CD4-positive, alpha-beta T cell treated with Interferon alpha-2 for 1 hour (primary cell): Measurements from ENCODE around the gene STIM2.
"Not testable (repeated sequence)": the region's sequence is repeated elsewhere in the genome, so short reads cannot be mapped to it uniquely, and the experiment has no call there.

Source experiments
- DNase-seq, 2 donors: peaks; one replicate each; pipeline ENCODE4 v3.0.0-alpha.2; 2020 to 2022

The STIM2 gene

DNA sequence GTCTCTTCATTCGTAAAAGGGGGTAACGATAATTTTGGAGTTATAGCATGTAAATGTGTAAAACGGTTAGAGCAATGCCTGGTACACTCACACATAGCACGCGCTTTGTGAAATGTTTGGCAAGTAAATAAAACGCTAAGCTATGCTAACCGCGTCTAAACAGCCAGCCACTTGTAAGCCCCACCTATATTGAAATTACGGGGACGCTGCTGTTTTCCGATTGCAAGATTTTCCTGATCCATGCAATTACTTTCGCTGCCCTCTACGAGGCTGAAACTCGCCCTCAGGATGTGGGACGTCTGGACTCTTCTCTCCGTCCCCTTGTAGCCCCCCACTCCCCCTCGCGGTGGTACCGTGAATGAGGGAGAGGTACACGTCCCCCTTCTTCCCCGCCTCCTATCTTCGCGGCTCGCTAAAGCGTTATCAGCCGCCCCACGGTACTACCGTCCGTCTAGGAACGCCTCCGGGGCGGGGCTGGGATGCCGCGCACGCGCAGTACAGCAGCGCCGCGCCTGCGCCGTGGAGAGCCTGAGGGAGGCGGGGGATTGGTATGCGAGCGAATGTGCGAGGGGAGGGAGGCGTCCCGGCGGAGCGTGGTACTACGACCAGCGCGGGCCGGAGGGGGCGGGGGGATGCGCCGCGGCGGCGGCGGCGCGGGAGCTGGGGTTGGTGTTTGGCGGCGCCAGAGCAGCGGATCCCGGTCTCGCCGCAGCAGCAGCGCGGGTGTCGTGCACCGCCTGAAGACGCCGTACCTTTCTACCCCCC lies at the start of gene STIM2:
Gene STIM2, plus strand, starts transcription at position 685 of the 765 bp plus-strand sequence.
- DNase-seq = peak; percentile 98 to 99

DNA sequence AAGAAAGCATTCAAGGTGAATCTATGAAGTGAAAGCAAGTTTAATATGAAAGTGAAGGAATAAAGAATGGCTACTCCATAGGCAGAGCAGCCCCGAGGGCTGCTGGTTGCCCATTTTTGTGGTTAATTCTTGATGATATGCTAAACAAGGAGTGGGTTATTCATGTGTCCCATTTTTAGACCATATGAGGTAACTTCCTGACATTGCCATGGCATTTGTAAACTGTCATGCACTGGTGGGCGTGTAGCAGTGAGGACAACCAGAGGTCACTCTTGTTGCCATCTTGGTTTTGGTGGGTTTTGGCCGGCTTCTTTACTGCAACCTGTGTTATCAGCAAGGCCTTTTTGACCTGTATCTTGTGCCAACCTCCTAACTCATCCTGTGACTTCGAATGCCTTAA lies 49.1 kb upstream of the STIM2 start:
- DNase-seq = not testable (repeated sequence)

DNA sequence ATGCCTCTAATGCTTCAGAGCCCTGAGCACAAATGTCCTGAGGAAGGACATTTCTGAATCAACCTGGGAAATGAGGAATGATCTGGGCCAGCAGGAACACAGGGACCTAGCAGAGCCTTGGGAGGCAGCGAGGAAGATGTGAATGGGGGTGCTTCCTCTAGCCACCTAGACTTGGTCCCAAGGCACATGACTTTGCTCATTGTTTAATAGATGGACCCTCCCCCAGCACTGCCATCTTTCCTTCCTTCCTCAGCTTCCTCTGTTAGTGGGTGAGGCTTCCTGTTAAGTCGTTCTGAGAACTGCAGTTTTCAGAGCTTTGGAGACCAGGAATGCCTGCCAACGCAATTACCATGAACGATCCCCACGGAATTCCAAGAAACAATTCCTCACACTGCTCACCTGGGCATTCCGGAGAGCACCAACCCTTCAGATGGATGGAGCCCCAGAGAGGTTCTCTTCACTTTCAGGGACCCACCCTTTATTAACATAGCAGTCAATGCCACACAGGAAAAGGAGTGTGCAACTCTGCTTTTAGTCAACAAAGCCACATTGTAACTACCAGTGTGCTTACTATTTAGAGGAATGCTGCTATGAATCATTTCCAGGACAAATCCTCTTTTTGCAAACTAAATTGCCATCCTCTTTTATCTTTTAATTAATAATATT lies 48.5 kb upstream of the STIM2 start:
- DNase-seq = peak in 1 of 2 donors; percentile 10

DNA sequence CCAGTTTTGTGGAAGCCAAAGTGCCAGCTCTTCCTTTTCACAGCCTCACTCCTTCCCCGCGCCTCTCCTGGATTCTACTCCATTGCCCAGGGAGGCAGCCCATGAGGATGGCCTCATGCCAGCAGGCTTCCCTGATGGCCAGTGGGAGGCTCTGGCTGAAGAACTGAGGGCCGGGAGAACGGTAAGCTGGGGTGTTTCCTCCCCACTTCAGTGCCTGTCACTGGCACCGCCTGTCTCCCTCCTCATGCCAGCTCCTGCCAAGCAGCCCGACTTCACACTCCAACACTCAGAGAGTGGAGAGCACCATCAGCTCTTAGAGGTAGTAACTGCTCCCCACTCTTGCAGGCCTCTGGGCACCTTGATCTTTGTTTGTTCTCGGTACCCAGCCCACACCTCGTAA lies 46.9 kb upstream of the STIM2 start:
- no peak for DNase-seq

DNA sequence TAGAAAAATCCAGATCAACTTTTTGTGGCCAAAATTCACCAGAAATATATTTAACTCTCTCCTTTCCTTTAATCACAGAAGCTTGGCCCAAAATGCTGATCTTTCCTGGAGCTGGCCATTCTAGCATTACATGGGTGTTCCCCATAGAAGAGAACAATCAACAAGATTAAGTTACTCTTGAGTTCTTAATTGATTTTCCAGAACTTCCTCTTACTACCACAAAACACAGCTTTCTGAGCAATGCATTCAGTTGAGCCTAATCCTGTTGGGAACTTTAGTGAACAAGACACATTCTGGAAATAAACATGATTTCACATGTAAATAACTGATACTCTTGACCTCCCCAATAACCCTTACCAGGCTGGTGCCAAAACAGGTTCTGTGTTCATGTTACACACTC lies 45.4 kb upstream of the STIM2 start:
- no peak for DNase-seq

DNA sequence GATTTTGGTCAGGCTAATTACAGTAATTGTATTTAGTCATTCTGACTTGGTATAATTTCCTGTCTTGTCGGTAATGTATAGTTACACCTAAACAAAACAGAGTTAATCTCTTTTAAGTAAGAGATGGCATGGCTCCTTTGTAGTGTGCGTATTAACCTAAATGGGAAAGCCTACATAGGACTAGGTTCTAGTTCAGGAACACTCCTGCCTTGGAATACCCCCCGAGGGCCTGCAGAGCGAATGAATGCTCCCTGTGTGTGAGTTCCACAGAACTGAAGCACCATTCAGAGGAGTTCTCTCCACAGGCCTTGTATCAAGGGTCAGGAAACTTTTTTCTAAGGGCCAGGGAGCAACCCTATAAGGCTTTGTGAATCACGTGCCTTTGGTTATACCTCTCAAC lies 44.9 kb upstream of the STIM2 start:
- DNase-seq = no peak

DNA sequence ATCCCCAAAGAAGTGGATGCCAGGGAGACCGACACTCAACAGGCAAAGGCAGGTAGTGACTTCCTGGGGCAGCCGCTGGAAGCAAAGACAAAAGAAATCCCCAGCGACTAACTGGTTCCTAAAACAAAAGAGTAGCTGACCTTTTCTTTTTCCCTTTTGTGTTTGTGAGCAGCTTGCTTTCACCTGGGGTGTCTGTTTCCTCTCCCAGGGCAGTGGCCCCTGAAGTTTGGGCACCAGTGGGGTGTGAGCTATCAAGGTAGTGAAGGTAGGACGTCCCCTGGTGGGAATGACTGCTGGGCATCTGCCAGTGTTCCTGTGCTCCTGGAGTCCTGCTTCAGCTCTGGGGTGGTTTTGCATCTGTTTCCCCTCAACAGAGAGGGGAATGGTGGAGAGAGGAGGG lies 41.6 kb upstream of the STIM2 start:
- DNase-seq = no peak

DNA sequence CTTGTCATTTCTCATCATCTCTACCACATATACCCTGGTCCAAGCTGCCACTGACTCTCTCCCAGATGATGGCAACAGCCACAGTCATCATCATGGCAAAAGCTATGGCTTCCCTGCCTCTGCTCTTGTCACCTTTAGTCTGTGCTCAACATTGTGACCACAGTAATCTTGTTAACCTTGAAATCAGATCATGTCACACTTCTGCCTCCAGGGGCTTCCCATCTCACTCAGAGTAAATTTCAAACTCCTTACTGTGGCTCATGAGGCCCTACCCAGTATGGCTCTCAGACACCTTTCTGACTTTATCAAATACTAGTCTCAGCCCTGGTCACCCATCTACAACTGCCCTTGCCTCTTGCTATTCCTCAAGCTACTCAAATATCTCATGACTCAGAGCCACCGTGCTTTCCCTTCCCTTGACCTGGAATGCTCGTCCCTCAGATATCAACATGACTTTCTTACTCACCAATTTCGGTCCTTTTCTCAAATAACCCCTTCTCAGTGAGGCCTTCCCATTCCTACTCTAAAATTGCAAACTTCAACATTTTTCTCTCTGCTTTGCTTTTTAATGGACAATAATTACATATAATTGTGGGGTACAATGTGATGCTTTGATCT lies 41.1 kb upstream of the STIM2 start:
- DNase-seq = no peak

DNA sequence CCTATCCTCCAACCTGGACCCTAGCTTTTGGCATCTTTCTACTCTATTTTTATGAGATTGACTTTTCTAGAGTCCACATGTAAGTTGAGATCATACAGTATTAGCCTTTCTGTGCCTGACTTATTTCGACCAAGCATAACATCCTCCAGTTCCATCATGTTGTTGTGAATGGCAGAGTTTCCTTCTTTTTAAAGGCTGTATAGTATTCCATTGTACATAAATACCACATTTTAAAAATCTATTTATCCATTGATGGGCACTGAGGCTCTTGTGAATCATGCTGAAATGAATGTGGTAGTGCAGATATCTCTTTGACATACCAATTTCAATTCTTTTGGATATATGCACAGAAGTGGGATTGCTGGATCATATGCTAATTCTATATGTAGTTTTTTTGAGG lies 40.3 kb upstream of the STIM2 start:
- DNase-seq = no peak

DNA sequence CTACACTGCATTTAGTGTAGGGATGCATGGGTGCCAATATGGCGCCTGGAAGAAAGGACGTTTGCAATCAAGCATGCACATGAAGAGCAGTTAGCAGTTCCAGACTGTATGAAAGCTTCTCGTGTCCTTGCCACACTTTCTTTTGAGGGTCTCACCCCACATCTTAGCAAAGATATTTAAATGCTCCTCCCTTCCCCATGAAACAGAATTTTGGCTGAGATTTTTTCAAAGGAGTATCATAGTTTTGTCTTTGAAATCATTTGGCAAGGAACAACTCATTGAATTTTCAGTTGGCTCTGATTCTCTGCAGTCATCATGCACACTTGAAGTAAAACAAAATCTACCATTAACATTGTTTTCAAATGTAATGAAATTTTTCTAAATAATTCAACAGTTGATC lies 39.6 kb upstream of the STIM2 start:
- no peak for DNase-seq

DNA sequence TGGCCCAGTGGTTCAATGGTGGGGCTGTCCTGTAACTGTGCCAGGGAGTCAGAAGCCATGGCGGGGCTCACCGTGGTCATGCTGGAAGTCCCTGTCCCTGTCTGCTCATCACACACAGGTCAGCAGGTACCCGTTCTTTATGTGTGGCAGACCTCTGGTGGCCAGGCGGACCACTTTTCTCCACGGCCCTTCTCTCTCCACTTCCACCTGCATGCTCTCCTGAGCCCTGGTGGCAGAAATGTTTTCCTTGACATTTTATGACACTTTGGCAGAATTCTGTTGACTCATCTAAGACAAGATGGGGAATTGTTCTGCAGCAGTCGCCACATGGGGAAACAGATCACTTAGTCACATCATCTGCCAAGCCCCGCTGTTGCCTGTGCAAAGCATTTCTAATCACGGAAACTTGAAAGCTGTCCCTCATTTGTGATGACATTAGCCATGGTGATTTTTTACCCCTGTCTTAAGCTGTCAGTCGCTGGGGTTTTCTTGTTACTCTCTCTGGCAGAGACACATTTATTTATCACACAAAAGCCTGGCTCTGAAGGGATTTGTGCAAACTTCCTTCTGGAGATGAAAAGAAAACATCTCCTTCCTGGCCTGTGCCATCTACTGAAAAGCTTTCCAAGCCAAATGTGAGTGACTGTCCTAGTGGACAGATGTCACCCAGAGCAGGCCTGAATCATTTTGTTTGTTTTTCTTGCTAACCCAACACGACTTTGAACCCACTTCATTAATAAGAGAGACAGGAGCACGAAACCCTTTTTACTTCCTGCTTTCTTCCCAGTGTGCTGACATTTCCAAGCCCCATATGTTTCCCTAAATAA lies 38.8 kb upstream of the STIM2 start:
- DNase-seq = peak in 1 of 2 donors; percentile 26

DNA sequence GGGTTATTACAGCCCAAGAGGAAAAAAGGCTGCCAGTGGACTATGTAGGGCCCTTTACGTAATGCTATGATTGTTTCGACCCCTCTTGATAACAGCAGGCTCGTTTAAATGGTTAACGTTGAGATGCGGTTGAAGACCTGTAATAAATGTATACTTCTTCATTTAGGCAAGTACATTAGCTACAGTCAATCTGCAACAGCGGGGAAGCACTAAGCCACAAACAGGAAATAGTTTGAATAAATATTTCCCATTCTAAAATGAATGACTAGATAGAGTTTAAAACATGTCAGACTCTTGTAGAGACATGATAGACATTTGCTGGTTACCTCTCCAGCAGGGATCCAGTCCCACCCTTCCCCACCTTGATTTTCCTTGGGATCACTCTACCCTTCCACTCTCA lies 38.1 kb upstream of the STIM2 start:
- DNase-seq = peak; percentile 23 to 26

DNA sequence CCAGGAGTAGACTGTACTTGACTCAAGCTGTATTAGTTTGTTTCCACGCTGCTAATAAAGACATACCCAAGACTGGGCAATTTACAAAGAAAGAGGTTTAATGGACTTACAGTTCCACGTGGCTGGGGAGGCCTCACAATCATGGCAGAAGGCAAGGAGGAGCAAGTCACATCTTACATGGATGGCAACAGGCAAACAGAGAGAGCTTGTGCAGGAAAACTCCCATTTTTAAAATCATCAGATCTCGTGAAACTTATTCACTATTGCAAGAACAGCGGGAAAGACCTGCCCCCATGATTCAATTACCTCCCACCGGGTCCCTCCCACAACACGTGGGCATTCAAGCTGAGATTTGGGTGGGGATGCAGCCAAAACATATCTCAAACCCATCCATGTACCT lies 37.7 kb upstream of the STIM2 start:
- not testable (repeated sequence) for DNase-seq

DNA sequence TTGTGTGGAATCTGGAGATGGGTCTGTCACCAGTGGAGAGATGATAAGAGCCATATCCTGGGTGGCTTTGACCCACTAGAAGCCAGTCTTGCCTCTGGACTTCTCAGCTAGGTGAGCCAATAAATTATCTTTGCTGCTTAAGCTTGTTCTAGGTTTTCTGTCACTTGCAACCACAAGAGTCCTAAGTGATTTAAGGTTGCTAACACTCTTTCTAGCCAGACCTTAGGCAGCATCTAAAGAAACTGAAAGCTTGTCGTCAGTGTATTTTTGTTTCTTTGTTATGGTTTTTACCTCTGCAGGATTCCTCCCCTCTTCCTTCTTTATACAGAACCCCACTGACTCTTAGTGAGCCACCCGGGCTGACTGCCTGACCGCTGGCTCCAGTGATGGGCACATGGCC lies 37.1 kb upstream of the STIM2 start:
- DNase-seq = no peak

DNA sequence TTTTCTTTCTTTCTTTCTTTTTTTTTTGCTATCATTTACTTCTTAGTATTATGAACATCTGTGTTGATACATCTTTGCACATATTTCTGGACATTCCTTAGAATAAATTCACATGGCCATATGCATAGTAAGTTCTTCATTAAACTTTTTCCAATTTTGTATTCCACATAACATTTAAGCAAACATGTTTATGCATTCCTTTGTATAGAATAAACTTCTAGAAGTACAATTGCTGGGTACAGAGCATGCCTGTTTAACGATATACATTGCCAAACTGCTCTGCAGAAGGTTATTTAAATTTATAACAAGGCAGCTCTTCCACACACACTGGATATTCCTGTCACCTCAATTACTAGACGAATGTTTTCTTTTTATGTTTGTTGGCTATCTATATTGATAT lies 36.0 kb upstream of the STIM2 start:
- DNase-seq = no peak

DNA sequence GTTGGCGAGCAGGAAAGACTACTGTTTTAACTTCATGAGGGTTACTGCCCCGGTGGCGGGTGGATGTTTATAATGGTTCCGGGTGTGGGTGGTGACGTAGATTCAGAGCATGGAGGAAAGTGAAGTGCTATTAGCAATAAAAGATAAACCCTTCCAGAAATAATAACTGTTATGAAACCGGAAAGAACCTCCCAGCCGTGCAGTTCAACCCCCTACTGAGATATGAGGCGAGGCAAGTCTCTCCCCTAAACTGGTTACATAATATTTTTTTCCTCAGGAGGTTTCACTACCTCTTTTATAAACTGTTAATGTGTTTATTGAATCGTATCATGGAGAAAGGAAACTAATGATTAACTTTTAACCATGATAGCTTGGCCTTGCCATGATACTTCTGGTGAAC lies 33.9 kb upstream of the STIM2 start:
- peak; percentile 14 to 81 for DNase-seq

DNA sequence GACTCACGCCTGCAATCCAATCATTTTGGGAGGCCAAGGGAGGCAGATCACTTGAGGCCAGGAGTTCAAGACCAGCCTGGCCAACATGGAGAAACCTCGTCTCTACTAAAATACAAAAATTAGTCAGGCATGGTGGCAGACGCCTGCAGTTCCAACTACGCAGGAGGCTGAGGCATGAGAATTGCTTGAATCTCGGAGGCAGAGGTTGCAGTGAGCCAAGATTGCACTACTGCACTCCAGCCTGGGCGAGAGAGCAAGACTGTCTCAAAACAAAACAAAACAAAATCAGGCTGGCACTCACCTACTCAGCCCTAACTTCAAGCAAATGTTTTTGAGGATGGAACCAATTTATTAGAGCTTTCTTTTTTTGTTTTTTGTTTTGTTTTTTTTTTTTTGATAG lies 33.3 kb upstream of the STIM2 start:
- DNase-seq = not testable (repeated sequence)

DNA sequence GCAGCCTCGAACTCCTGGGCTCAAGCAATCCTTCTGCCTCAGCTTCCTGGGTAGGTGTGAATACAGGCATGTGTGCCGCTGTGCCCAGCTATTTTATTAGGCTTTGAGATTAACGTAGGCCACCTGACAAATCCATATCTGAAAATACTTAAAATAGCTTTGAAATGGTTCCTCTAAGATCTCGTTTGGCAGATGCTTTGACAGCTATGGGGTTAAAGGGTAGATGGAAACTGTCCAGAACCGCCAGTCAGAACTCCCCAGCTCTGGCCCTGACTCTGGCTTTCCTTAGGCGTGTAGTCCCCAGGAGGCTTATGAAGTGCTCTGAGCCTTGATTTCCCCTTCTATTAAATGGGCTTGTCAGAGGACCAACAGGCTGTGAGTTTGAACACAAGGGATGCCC lies 32.8 kb upstream of the STIM2 start:
- no peak for DNase-seq

DNA sequence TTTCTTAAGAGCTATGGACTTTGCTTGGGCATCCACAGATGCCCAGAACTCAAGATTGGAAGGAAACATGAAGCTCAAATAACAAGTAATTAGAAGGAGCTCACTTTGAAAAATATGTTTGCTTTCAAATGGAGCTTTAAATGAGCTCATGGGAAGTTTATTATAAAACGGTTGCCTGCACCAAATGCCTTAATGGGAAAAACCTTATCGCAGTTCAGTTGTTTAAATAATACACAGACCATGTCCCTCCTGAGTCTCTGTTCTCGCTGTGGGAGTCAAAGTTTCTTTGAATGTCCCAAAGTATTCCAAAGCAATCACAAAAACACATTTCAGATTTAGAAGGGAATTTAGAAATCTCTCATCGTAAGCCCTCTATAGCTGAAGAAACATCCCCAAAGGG lies 31.6 kb upstream of the STIM2 start:
- DNase-seq = no peak

DNA sequence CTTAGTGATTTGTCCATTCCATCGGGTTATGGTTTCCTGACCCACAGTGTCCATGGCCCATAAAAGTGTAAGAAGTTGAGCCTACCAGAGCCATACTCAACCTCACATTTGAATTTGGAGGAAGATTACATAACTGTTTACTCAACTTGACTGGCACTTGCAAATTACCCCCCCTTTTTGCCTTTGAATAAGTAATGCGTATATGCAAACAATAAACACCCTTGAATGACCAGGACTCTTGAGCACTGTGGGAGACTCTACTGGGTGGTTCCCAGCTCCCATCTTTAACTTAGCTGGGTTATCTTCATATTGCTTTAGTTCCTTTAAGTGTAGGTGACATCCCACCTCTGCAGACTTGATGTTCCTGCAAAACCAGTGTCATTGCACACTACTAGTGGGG lies 30.6 kb upstream of the STIM2 start:
- no peak for DNase-seq

DNA sequence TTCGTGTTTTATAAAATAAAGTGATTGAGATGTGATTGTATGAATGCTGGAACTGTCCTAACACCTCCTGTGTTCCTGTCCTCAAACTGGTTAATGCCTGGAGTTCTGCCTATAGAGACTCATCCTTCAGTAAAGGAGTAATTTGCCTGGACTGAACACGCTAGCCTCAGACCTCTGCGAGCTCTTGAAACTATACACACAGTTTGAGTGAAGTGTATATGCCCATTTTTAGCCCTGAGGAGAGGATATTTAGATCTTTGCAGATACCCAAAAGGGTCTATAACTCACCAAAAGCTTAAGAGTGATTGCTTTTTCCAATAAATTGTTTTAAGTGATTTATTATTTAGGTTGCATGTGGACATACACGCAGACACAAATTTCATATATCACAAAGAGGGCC lies 29.9 kb upstream of the STIM2 start:
- DNase-seq = no peak

DNA sequence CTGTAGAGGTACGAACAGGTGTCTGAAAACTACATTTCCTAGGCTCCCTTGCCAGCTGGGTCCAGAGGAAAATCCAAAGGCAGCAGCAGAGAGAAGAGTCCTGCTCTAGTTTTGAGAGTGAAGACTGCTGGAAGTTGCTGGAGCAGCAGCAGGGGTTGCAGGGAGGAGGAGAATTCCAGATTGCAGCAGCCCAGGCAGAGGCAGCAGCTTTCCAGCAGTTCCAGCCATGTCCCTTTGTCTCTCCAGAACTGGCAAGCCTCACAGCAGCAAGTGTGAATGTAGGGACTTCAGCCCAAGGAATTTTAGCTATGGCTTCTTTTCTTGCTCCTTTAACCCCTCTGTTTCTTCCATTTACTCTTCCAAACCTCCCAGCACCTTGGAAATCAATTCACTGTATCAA lies 24.1 kb upstream of the STIM2 start:
- no peak for DNase-seq
